ENCODE results near the gene CYFIP2.

The CYFIP2 gene

DNA sequence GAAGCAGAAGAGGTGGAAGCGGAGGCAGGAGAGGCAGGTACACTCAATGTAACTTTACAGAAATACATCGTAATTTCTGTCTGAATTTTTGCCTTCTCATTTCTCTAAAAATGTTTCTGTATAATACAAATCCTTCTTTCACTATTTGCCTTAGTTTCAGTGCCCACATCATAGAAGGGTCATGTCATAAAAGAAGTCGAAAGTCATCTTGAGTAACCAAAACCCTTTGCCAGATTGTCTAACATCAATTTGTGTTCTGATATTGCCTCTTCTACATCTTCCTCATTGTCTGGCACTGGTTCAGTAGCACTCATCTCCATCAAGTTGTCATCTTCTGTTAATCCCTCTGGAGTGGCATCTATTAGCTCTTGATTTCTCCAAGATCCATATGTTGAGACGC, 6.2 kb upstream of the CYFIP2 start:
- DNase-seq = no peak

DNA sequence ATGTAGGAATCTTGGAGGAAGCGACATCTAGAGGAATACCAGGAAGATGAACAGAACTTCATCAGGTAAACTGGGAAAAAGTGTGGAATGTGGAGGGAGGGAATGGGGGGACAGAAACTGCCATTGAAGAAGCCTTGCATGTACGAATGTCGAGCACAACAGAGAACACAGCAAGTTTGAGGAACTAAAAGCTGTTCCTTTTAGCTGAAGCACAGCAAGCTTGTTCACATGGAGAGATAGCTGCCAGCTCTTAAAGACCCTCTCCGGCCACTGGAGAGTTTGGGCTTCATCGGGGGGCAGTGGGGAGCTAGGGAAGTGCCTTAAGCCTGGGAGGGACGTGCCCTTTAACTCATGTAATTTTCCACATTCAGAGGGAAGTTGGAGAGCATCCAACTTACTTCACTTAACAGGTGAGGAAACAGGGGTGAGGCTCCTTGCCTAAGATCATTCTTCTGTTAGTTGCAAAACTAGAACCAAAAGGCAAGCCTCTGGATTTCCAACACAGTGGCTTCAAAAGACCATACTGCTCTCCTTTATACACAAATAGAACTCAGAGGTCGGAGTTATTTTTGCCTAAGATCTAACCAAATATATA, 2.3 kb upstream of the CYFIP2 start:
- no peak for DNase-seq

DNA sequence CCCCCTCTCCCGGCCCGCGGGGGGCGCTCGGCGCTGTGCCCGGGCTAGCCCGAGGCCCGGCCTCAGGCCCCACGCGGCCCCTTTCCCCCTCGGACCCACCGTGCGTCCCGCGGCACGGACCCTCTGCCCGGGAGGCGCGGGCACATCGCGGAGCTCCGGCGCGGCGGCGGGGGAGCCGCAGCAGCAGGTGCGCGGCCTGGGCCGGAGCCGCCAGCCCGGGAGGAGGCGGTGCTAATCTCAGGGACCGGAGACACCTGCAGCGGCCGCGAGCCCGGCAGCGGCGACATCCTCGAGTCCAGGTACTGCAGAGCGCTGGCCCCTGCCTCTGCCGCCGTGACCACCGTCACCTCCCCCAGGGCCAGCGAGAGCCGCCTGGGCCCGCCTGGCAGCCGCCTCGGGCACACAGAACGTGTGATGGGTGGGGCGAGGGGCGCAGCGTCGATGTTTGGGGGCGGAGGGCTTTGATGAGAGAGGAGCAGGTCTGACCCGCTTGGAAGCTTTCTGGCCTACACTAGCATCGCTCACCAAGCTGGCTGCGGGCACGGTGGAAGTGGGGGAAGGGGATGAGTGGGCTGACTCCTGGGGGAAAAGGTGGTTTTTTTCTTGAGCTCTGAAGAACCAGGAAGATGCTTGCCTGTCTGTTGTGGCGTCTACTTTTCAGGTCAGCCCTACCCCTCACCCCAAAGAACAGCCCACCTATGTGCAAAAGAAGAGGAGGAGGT, 524 bp downstream of the CYFIP2 start:
- no peak for DNase-seq

DNA sequence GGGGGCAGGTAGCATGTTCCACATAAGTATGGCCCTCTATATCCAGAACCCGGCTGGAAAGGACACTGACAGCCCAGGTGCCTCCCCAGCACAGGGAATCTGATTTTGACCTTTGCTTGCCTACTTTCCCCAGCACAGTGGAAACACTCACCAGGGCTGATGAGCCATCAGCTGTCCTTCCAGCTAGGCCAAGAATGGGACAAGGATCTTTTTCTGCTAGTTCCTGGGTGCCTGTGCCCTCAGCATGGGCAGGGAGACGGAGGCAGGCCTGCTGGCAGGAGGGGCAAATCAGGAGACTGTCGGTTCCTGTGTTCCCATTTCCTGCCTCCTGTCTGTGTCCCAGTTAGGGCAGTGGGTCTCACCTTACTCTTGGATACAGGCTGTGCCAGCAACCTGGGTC, 1.1 kb downstream of the CYFIP2 start:
- DNase-seq = no peak

DNA sequence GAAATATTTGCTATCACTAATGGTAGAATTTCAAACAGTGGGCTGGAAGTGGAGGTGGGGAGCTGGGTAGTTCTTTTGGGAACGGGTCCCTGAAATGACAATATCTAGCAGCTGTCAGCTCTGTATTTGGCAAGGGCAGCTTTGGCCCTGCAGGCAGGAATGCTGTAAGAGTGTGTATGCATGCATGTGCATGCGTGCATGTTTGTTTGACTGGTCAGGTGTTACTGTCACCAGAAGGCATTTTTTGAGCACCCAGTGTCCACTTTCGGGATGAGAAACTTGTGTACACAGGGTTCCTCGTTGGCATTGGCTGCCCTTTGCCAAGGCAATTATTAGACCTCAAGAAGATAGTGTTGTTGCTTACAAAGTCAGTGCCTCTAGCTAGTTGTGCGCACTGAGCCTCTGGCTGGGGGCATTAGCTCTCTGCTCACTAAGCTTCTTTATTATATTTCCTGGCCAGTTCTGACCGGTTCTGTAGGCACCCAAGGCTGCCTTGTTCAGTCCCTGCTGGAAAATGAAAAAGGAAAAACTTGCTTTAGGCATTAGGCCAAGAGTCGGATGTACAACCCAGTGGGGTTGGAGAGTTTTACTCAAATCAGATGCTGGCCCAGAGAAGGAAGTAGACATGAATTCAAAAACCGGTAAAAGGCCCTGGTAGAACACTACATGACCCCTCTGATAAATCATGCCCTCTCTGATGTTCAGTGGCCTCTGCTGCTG, 2.0 kb downstream of the CYFIP2 start:
- DNase-seq = no peak

DNA sequence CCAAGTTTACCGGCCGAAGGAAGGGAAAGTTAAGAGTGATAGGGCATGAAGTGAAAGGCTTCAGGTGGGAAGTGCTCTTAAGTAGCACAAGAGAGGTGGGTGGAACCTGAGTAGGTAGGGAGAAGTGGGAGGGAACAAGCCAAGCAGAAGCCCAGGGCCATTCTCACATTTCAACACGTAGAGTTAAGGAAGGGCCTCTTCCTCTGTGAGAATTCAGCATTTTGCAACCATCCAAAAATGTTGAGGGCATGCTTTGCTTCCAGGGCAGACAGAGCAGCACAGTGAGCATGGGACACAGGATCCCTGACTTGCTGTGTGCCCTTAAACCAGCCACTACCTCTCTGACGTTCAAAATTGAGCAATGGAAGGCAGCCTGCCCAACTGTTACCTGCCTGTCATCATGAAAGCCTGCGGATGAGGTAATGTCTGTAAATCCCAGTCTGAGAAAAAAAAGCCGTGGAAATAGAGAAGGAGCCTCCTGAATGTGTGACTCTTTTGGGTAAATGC, 3.3 kb downstream of the CYFIP2 start:
- no peak for DNase-seq

DNA sequence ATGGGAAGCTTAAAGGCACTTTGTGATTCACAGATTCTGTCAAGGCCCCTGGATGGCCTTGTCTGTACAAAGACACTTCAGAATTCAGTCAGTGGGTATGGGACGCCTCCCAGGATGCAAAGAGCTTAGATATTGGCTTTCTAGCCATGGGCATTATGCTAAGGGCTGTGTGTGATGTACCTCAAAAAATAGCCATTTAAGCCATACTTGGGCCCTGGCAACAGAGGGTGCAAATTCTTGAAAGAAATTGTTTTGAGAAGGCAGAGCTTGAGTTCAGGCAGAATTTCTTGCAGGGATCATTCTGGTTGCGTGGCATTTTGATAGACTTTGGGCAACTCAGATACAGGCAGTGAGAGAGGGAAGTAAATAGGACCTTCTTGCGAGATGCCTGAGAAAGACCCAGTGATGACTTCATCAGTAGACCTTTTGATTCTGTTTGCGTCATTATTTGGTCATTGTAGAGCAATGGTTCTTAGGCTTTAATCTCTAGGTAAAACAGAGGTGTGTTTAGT, 3.9 kb downstream of the CYFIP2 start:
- no peak for DNase-seq

DNA sequence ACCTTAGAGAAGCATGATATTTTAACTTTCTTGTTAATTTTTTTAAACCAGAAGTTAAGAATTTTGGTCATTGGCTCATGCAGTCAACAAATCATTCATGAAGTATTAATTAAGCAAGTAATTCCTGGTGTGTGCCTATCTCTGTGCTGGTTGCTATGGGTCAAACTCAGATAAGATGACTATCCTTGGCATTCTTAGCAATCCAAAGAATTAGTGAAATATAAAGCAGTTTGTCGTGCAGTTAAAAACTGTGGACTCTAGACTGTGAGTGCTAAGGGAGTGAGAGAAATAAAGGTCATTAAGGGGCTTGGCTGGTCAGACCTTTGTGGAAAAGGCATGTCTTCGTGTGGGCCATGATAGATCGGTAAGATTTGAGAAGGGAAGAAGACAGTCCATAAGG, 4.8 kb downstream of the CYFIP2 start:
- no peak for DNase-seq

DNA sequence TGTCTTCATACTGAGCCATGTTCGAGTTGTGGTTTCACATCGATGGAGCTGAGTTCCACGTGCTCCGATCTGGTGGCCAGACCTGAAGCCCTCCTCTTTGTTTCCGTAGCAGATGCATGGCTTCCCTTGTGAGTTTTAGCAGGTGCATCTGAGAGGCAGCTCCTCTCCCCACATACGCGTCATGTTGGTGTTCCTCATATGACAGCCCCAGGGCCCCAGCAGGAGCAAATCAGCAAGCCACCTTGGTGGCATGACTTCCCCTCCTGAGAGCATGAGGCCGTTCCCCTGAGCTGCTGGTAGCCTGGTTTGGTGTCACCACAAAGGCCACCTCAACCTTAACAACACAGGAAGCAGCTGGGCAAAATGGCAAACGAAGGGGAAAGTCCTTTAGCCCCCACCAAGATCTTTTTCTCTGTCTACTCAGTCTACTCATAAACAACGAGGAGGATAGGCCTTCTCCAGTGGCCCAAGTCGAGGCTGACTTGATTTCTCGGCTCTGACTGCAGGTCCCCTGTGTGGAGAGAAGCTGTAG, 5.9 kb downstream of the CYFIP2 start:
- DNase-seq = peak; percentile 78

DNA sequence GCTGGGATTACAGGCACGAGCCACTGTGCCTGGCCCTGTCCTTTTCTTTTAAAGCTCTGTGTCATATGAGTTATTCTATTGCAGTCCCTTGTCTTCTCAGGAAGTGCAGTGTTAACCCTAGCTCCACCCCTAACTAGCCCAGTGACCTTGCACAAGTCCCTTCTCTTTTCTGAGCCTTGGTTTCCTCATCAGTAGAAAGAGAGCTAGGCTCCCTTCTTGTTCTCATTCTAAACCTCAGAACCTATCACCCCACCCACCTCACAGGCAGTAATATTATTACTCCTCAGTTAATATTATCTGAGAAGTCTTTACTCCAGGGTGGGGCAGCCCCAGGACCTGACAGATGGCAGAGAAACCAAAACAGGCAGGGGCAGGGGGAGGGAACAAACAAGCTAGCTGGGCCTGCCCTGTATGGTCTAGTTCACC, 7.2 kb downstream of the CYFIP2 start:
- no peak for DNase-seq

DNA sequence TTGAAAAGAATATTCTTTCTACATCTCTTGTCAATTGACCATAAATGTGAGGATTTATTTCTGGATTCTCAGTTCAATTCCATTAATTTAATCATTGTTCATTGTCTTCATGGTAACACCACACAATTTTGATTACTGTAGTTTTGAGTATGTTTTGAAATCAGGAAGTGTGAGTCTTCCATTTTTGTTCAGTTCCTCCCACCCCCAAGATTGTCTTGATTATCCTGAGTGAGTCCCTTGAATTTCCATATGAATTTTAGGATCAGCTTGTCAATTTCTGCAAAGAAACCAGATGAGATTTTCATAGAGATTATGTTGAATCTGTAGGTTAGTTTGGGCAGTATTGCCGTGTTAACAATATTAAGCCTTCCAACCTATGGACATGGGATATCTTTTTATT, 9.5 kb downstream of the CYFIP2 start:
- DNase-seq = no peak

DNA sequence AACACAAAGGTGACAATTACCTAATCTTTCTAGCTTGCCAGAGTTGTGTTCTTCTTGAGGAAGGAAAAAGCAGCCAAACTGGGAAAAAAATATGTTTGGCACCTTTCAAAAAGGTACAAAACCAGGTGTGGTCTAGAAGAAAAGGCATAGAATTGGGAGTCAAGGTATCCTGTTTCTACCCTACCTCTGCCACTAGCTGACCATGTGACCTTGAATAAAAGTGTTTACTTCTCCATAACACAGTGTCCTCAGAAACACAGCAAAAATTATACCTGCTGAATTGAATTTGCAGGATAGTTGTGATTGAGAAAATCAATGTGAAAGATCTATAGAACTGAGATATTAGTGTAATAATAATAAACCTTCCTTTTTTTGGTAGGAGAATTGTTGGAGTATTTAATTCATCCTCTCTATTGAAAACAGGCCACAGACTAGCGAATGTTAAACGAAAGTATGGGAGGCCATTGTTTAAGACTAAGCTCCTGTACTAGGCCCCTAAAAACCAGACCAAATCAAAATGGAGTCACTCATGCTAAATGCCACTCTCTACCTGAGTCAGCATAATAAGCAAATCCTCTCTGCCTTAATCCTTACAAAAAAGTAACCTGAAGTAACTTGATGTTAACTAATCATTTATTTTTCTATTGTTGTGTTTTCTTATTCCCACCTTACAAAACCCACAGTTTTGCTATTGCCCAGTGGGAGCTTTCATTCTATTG, 12.6 kb downstream of the CYFIP2 start:
- DNase-seq = no peak

DNA sequence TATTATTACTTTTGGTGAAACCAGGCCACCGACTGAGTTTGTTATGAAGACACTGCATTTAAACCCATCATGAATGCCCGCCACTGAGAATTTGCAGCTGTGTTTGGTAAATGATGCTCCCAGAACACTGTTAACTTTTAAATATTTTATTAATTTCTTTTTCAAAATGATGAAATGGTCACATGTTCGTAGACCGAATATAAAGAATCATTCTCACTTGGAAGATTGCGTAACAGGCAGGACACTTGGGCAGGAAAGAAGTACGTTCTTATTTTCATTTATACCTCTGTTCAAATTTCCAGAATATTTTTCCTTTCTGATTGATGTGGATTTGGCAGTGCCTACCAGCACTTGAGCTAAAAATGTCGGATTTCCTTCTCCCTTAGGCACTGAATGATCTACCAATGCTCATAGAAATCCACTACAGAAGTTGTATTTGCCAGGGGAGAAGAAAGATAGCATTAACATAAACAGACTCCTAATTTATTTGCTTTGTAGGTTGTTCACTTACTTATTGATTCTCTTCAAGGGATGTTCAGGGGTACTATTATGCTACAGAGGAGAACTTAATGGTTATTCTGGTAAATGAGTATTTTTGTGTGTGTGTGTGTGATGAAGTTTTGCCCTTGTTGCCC, 13.8 kb downstream of the CYFIP2 start:
- DNase-seq = no peak

DNA sequence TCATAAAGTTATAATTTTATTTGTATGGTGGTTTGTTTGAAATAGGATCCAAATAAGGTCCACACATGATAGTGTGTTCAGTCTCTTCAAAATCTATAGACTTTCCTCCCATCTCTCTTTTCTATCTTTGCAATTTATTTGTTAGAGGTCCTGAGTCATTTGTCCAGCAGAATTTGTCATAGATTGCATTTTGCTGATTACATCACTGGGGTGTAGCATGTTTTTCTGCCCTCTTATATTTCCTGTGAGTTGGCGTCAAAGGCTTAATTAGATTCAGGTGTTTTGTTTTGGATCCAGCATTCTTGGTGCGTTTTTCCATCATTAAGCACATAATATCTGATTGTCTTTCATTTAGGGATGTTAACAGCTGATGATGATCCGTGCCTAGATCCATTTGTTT, 15.0 kb downstream of the CYFIP2 start:
- DNase-seq = no peak

DNA sequence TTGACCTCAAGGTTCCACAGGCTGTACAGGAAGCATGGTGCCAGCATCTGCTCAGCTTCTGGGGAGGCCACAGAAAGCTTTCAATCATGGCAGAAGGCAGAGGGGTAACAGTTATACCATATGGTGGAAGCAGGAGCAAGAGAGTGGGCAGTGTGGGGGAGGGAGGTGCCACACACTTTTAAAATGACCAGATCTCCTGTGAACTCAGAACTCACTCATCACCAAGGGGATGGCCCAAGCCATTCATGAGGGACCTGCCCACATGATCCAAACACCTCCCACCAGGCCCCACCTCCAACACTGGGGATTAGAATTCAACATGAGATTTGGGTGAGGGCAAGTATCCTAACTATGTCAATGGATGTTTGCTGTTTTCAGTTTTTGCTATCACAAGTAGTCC, 16.2 kb downstream of the CYFIP2 start:
- no peak for DNase-seq

DNA sequence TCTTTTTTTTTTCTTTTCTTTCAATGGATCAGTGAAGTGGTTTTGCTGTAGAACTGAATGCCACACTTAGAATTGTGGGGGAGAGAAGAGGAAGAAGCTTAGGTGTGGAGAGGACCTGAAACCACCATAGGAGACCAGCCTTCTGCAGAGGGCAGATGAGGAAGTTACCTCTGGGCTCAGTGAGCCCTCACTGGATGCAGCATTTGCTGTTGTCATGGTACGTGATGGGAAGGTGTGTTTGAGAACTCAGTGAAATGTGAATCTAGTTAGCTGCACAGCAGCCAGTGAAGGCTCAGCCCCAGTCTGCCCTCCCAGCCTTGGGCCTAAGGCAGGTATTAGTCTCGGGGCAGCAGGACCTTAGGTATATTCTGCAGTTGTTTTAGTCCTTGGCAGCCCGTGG, 17.5 kb downstream of the CYFIP2 start:
- DNase-seq = no peak

DNA sequence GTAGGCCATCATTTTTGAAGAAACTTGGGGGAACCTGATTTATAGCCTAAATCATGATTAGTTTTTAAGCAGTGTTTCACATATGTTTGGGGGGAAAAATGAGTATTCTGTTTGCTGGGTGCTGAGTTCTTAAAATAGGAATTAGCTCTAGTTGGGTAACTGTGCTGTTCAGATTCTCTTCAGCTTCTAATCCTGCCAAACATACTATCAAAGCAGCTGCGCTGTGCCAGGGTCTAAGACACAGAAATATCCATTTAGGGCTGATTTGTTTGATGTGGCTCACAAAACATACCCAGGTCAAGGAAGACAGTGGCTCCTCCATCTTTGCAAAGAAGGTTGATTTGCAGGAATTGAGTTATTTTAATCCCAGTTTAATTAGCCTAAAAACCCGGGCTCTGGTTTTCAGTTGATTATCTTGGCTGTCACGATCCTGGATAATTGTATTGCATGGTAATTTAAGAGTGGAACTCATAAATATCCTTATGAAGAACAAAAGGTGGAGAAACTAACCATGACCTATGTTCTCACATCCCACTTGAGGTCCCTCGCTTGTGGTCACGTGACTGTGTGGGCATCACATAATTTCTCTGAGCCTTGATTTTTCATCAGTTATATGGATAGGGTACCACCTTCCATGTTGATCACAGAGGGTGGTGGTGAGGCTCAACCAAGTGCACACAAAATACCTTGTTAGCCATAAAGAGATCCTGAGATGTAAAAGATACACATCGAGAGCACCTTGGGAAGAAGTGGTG, 18.7 kb downstream of the CYFIP2 start:
- DNase-seq = no peak

DNA sequence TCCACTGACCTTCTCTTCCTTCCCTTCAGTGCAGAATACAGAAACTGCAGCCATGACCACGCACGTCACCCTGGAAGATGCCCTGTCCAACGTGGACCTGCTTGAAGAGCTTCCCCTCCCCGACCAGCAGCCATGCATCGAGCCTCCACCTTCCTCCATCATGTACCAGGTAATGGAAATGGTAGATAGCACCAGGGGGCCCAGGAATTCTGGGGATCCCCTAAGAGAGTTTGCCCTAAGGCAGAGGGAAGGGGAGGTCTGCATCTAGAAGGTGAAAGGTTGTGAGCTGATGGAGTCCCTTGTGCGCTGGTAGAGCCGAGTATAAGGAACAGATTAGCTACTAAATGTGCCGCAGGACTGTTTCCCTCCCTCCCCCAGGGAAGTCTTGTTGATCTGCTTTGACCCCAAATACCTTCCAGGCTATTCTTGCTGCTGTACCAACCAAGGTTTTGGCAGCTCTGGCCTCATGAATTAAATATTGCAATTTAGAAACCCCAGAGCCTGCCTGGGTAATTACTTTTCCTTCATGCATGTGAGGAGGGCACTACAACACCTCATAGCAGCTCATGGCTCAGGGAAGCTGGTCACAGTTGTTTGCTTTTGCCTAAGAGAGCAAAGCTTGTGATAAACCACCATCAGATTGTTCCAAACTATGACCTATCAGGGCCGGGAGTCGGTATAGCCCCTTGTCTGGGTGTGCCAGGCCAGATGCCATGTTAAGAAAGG, 19.6 kb downstream of the CYFIP2 start:
- DNase-seq = no peak

DNA sequence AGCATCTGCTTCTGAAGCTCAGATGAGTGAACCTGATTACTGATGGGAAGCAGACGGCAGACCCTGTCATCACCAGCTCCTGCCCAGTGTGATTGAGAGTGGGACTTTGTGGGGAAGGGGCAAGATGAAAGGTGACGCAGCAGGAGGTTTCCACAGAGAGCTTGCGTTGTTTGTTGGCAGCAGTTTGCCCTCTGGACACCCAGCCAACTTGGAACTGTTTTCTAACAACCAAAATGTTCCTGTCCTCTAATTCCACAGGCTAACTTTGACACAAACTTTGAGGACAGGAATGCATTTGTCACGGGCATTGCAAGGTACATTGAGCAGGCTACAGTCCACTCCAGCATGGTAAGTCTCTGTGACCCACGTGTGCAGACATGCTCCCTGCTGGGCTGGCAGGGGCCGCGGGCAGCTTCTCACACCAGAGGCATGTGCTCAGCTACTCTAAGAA, 20.9 kb downstream of the CYFIP2 start:
- DNase-seq = no peak

DNA sequence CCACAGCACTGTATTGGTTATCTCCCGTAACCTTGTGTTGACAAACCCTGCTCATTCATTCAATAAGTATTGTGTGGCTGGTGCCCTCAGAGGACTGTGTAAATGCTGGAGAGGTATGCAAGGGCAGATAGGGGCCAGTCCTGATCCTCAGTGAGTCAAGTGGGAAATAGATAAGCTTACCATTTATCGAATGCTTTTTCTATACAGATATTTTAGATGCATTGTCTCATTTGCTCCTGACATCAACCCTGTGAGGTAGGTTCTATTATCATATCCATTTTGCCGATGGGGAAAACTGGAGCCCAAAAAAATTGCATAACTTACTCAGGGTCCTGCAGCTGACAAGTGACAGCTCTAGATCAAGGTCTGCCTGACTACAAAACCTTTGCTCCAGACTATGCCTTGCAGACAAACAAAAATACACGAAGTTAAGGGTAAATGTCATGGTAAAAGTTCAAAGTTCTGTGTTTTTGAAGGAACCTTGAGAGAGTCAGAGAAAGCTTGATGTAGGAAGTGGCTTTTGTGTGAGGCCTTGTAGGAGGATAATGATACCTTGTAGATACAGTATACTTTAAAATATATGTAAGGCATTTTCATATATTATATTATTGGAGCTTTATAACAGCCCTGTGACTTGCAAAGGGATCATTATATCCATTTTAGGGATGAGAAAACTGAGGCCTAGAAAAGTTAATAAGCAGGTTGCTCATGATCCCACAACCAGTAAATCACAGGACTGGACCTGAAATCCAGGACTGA, 22.7 kb downstream of the CYFIP2 start:
- no peak for DNase-seq
